Adrenal gland (tissue), 19 donors: ENCODE data around the gene TPD52L3. TPM values are rescaled to one million over a fixed set of nuclear protein-coding genes. Genes with fewer than 3 reads are reported as not detected.

Experiments used
- DNase-seq, 7 donors: peaks; one replicate each; pipeline ENCODE4 v3.0.0-alpha.2; 2019 to 2020
- H3K27ac ChIP-seq, 5 donors: fragments of 200-600 bp; sonication (generic) in 4 of 5; 1 replicate in 3 of 5; 2 replicates in 2 of 5; pipeline versions ENCODE4 v1.5.1 to v1.8.0; 2016 to 2020; ENCODE audit warnings: mild to moderate bottlenecking in 1 of 5
- H3K27me3 ChIP-seq: fragments of 200-600 bp; 2 replicates; pipeline ENCODE4 v1.8.0; 2021
- H3K36me3 ChIP-seq, 2 donors: fragments of 200-600 bp; replicated peaks in 1 of 2; 1 replicate in 1 of 2; 2 replicates in 1 of 2; pipeline versions ENCODE4 v1.5.1 to v1.8.0; 2018 to 2022
- H3K4me1 ChIP-seq, 2 donors: fragments of 200-600 bp; replicated peaks in 1 of 2; 1 replicate in 1 of 2; 2 replicates in 1 of 2; pipeline versions ENCODE4 v1.5.1 to v1.8.0; 2018 to 2021
- H3K4me3 ChIP-seq, 4 donors: fragments of 200-600 bp; sonication (generic) in 3 of 4; one replicate each; pipeline ENCODE4 v1.5.1; 2016 to 2018
- H3K9me3 ChIP-seq, 3 donors: fragments of 200-600 bp; sonication (generic) in 1 of 3; replicated peaks in 1 of 3; 1 replicate in 2 of 3; 2 replicates in 1 of 3; pipeline versions ENCODE4 v1.5.1 to v1.8.0; 2016 to 2021
- CTCF ChIP-seq, 6 experiments: fragments of 450-650 bp in 4 of 6; fragments of 200-600 bp in 2 of 6; sonication (generic) in 1 of 6; IDR thresholded peaks; 1 replicate in 5 of 6; 2 replicates in 1 of 6; pipeline versions ENCODE4 v1.5.1 to v1.8.0; 2016 to 2021; ENCODE audit warnings: antibody characterized with exemption in 6 of 6, mild to moderate bottlenecking in 2 of 6, moderate library complexity in 1 of 6
- POLR2A ChIP-seq, 2 donors: fragments of 450-650 bp; IDR thresholded peaks; one replicate each; pipeline ENCODE4 v1.6.1; 2017; ENCODE audit warnings: antibody characterized with exemption in 2 of 2, mild to moderate bottlenecking in 2 of 2, moderate library complexity in 1 of 2
- WGBS, 4 donors: extraction: QIAGEN DNeasy Blood & Tissue Kit in 2 of 4; methylation state at CpG; one replicate each; pipeline versions ENCODE4 v1.1.5 to v1.1.7; 2013 to 2017; 5-methylcytosine and 5-hydroxymethylcytosine counted together
- intact Hi-C, 2 donors: fragments of 100-400 bp; cut with DNase I; formaldehyde crosslinking; loops; one replicate each; pipeline versions ENCODE4 v1.14.1 to v1.15.0; 2022 to 2023
- long read RNA-seq, 10 donors: library from polyadenylated mRNA in 3 of 10; unstranded in 2 of 10; stranded (forward) in 1 of 10; transcript quantifications; one replicate each; pipeline ENCODE4 v2.0.0 and lab custom pipeline, GENCODE V29; 2021 to 2026
- polyA plus RNA-seq, 3 donors: library from polyadenylated mRNA; stranded (reverse); fragments of 200-250 nt in 2 of 3; fragments of 350-450 nt in 1 of 3; fragmentation: Illumina TruSeq in 1 of 3; extraction: RNeasy Lipid Tissue Mini Kit (QIAGEN cat#74804) in 1 of 3; gene quantifications; one replicate each; pipeline ENCODE4 v1.2.3, GENCODE V29; 2013 to 2014
- total RNA-seq, 9 donors: library from RNA; depleted of rRNA in 4 of 9; stranded (reverse); fragments of >200 nt in 4 of 9; fragments of 120-200 nt in 1 of 9; fragmentation: NEBNext Ultra II Directional in 1 of 9; extraction: Animal tissue kit (Norgen Biotek cat#: 25700) in 1 of 9; gene quantifications; one replicate each; pipeline versions ENCODE4 v1.1.0 to v1.2.4, GENCODE V29; 2013 to 2023
- donor health status: healthy with polysubstance abuse.
- donor health status: Bipolar disorder and iron deficiency.
- donor health status: DM: yes; HTN: yes; CAD: no.
- donor health status: DM: no; HTN: no; CAD: no.
- donor health status: DM: no; HTN: no; CAD: no.
- donor health status: DM: yes; HTN: yes; CAD: no.

The TPD52L3 gene
- total RNA-seq (not detected), polyA plus RNA-seq (not detected)
- long read RNA-seq, donor 1: 0 reads
- long read RNA-seq, donor 2: 0 reads
- long read RNA-seq, donor 3: 0 reads
- long read RNA-seq, donor 4: 0 reads
- long read RNA-seq, donor 5: 0 reads
- long read RNA-seq, donor 6: 0 reads
- long read RNA-seq, donor 7: 0 reads
- long read RNA-seq, donor 8: 0 reads
- long read RNA-seq, donor 9: 0 reads
- long read RNA-seq, donor 10: 0 reads

DNA sequence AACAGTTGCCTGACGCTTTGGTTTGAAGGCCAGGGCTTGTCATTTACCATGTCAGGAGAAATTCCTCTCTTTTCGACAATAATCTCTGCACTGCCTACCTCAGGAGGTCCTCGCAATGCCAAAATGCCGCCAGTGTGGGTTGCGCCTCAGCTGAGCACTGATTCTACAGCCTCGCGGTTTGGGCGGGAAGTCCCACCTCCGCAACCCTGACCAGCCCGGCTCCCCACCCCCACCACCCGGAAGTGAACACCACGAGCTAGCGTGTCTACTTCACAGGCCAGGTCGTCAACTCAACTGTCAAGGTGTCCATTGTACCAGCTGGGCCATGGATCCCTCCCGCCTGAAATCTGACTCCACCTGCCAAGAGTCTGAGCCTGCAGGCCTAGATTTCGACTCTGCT lies at the start of gene TPD52L3:
Gene TPD52L3, plus strand, starts transcription at position 273 of the 400 bp plus-strand sequence. CDS start 221 bp downstream, outside the sequence.
- WGBS, 4 donors: 89 to 95% (median 92%) methylated on average over 6 to 16 of the region's 16 CpGs
- no peaks in the 10 kb centered on the region for H3K27me3 ChIP-seq
- intact Hi-C loops: no loop called here
- no peak within 1 kb of the TSS for H3K4me3 ChIP-seq
- H3K36me3 ChIP-seq: no peaks in the 10 kb centered on the region
- no peak within 1 kb of the TSS for H3K27ac ChIP-seq
- no peak for DNase-seq
- no peak for TF ChIP-seq CTCF (IDR thresholded peaks at IDR 0.05)
- no peak for TF ChIP-seq POLR2A (IDR thresholded peaks at IDR 0.05)
- no peaks in the 10 kb centered on the region for H3K9me3 ChIP-seq
- no peaks in the 10 kb centered on the region for H3K4me1 ChIP-seq

DNA sequence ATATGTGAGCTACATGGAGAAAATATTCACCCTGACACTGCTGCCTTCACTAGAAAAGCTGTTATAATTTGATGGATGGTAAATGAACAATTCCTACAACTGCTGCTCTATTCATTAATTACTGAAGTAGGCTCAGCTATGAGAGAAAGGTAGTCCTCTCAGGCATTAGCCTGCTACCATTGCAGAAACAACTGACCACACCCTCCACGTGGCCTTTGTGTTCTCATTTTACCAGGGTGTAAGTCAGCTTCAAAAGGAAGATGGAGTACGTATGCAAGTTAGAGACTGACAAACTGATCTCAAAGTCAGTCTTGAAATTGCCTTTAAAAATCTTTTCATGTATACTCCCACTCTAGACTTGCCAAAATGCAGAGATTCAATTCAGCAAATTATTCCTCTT lies 26.3 kb upstream of the TPD52L3 start:
- no peaks in the 10 kb centered on the region for H3K9me3 ChIP-seq
- 23 to 53% (median 29%) methylated on average over 2 of the region's 2 CpGs for WGBS, 4 donors
- intact Hi-C loops: loop anchor here (10.0 kb wide), 2 partner anchors 107 to 417 kb away; no protein-coding TSS in a partner anchor

DNA sequence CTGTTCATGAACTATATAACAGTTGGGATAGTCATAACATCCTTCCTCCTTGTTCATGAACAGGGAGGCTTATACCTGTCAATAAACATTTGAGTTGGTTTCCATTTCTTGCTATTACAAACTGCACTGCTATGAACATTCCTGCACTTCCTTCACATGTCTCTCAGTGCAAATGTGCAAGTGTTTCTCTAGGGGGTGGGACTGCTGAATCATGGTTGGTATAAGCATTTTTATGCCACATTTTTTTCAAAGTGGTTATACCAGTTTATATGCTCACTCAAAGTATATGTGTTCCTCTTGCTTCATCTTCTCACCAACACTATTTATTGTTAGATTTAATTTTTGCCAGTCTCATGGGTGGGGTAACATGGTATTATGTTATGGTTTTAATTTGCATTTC lies 25.8 kb upstream of the TPD52L3 start:
- Histone ChIP-seq H3K9me3 (no peaks in the 10 kb centered on the region), H3K27me3 (no peaks in the 10 kb centered on the region), H3K36me3 (no peaks in the 10 kb centered on the region), H3K4me3 (no peak overlapping the region), H3K27ac (no peak overlapping the region), H3K4me1 (no peaks in the 10 kb centered on the region)
- DNase-seq: no peak
- intact Hi-C loops: loop anchor here (10.0 kb wide), 2 partner anchors 108 to 418 kb away; no protein-coding TSS in a partner anchor
- no peak for TF ChIP-seq CTCF (IDR thresholded peaks at IDR 0.05)
- TF ChIP-seq POLR2A (IDR thresholded peaks at IDR 0.05): no peak

More for the DNA sequence above, 26.3 kb upstream of the TPD52L3 start:
- Histone ChIP-seq H3K27me3 (no peaks in the 10 kb centered on the region), H3K27ac (no peak overlapping the region), H3K36me3 (no peaks in the 10 kb centered on the region), H3K4me3 (no peak overlapping the region), H3K4me1 (no peaks in the 10 kb centered on the region)
- TF ChIP-seq CTCF (IDR thresholded peaks at IDR 0.05) (no peak), POLR2A (IDR thresholded peaks at IDR 0.05) (no peak)
- no peak for DNase-seq

DNA sequence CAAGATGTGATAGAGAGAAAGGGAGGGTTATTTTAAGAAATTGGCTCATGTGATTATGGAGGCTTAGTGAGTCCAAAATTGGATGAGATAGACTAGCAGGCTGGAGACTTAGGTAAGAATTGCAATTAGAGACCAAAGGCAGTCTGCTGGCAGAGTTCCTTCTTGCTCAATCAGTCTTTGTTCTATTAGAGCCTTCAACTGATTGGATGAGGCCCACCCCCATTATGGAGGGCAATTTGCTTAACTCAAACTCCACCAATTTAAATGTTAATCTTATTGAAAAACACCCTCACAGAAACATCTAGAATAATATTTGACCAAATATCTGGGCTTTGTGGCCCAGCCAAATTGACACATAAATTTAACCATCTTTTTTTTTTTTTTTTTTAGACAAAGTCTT lies 23.9 kb upstream of the TPD52L3 start:
- Histone ChIP-seq H3K27ac (no peak overlapping the region), H3K27me3 (no peaks in the 10 kb centered on the region), H3K4me1 (no peaks in the 10 kb centered on the region), H3K36me3 (no peaks in the 10 kb centered on the region), H3K9me3 (no peaks in the 10 kb centered on the region), H3K4me3 (no peak overlapping the region)
- no peak for DNase-seq
- TF ChIP-seq CTCF (IDR thresholded peaks at IDR 0.05) (no peak), POLR2A (IDR thresholded peaks at IDR 0.05) (no peak)
- intact Hi-C loops: loop anchor here (10.0 kb wide), 2 partner anchors 109 to 419 kb away; no protein-coding TSS in a partner anchor
